HG02973 (cell line): ENCODE data around the gene LMTK2.
"Not testable (repeated sequence)": the region's sequence is repeated elsewhere in the genome, so short reads cannot be mapped to it uniquely, and the experiment has no call there.

Experiments used
- ATAC-seq: cut with Tn5 transposase; IDR thresholded peaks from one replicate; pipeline ENCODE4 v1.9.1; 2021; ENCODE audit warnings: moderate library complexity; ENCODE audit not compliant: unreplicated experiment

The LMTK2 gene

DNA sequence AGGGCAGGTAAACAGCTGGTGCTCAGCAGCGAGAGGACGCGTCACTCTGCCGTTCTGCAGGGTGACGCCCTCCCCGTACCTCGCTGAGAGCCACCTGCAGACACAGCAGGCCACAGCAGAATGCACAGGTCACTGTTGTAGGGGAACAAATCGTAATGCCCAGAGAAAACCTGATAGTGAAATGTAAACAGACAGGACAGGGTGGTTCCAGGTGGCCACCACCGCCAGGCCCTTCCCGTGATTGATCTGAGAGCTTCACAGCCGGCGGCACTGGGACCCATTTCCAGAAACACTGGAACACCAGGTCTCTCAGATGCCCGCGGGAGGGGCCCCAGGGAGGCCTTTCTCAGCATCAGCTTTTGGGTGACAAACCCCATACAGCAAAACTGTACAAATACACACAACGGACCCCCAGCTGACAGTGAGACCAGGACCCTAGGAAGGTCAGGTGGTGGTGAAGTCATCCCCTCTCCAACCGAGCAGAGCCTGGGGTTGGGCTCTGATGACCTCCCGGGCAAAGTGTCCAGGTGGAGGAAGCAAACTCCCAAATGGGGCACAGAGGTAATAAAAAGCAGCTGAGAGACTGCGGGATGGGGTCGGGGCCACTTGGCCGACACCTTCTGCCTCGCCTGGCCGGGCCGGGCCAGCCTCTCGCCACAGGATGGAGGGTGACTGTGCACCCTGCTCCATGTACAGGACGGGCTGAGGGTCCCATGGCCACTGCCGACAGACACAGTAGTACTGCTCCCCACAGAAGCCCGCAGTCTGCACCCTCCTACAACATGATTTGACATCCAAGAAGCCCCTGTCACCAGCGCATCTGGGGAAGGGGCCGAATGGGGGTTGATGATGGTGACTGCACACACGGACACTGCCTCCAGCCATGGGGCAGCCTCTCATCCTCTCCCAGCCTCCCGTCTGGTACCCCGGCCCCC lies 109.2 kb downstream of the LMTK2 start:
- no peak for ATAC-seq

DNA sequence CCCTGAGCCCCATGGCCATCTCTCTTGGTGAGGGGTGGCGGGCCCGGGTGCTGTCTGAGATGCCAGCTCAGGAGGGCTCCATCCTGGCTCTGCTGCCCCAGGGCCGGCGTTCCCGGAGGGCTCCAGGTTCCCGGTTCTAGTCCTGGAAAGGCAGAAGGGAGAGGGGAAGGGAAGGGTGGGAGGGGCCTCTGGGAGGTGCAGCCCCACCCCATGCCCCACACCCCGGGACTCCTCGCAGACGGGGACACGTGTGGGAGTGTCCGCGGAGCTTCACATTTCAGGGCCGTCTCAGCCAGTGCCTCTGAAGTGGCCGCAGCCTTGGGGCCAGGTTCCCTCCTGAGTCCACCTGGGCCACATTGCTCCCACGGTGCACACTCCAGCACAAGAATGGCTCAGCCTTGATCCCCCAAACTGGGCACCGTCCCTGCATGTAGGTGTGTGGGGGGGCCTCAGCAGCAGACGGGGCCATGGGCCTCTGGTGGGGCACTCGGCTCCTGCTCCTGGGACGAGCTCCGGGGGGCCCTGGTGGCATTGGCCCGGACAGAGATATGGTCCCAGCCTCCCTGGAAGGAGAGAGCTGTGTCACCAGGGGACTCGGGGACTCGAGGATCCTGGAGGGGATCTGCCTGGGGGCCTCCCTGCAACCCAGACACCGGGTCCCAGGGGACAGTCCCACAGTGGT lies 110.4 kb downstream of the LMTK2 start:
- ATAC-seq, result no peak

GRCh38 chr7:98217623-98218582 lies 111.2 kb downstream of the LMTK2 start:
- ATAC-seq, result no peak

DNA sequence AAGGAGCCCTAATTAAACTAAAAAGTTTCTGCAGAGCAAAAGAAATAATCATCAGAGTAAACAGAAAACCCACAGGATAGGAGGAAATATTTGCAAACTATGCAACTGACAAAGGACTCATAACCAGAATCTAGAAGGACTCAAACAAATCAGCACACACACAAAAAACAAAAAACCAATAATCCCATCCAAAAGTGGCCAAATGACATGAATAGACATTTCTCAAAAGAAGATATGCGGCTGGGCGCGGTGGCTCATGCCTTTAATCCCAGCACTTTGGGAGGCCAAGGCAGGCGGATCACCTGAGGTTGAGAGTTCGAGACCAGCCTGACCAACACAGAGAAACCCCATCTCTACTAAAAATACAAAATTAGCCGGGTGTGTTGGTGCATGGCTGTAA lies 112.7 kb downstream of the LMTK2 start:
- not testable (repeated sequence) for ATAC-seq

- no peak for ATAC-seq
Measured at GRCh38 chr7:98221611-98222532, 115.2 kb downstream of the LMTK2 start.

DNA sequence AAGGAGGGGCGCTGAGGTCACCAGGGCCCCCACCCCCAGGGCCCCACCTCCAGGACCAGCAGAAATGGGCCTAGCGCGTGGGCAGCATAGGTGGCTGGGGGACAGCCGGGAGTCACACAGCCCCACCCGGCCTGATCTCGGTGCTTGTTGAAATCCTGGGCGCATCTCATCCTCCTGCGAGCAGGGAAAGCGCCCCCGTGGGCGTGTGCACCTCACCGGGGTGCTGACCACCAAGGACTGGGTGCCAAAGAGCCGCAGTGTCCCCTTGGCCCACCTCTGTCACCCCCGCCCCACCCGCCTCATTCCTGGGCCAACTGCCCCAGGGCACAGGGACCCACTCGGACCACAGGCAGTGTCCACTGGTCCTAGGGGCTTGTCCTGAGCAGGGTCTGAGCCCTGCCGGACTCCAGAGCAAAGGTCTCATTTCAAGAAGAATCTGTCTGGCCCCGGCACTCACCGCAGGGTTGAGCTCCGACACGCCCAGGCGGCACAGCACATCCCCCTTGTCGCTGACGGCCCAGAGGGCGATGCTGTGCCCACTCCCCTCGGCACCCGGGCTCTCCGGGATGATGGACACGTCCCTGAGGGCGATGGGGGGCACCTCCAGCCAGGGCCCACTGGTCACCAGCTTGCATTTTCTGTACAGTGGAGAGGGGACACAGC lies 116.0 kb downstream of the LMTK2 start:
- no peak for ATAC-seq

GRCh38 chr7:98223351-98223897 lies 116.8 kb downstream of the LMTK2 start:
- no peak for ATAC-seq

GRCh38 chr7:98223898-98224700 lies 117.4 kb downstream of the LMTK2 start:
- ATAC-seq, result no peak

- ATAC-seq, result no peak
Measured at GRCh38 chr7:98224701-98225181, 118.1 kb downstream of the LMTK2 start.

DNA sequence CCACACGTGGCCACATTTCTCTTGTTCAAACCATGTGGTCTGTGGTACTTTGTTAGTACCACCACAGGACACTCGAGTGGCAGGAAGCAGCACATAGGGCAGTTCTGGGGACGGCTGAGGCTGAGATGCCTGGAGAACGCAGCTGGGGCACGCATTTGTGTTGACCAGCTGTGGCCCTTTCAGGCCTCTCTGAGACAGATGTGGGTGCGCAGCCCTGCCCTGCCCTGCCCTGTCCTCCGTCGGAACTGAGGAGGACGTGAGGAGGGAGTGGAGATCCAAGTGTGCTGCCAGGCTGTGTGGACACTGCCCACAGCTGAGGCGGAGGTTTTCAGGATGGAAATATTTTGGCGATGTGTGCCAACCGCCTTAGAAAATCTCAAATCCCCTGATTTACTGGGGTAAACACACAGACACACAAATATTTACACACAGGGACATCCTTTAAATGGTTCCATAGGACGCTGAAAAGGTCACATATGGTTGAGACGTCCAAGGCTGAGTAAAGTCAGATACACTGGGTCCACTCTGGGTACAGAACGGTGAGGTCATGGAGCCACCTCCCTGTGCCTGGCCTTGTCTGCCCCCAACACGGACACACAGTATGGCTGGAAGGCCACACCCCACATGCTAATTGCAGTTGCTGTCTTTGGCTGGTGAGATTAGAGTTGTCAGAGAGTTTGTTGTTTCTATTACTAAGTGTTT lies 119.4 kb downstream of the LMTK2 start:
- no peak for ATAC-seq

DNA sequence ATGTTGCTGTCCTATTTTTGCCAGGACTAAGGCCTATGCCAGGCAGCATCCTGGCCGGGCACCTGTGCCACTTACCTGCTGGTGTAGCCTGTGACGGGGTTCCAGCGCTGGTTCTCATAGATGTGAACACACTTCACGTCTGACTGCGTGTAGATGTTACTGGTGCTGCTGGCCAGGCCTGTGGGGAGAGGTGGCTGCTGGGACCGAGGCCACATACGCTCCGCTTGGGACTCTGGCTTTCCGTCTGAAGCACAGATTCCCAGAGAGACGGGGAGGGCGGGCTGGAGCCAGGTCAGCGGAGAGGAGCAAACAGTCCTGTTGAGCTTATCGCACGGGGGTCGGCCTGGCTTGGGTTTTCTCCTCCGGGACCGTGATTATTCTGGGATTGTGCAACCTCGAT lies 121.3 kb downstream of the LMTK2 start:
- no peak for ATAC-seq

GRCh38 chr7:98228801-98229200 lies 122.1 kb downstream of the LMTK2 start:
- no peak for ATAC-seq

DNA sequence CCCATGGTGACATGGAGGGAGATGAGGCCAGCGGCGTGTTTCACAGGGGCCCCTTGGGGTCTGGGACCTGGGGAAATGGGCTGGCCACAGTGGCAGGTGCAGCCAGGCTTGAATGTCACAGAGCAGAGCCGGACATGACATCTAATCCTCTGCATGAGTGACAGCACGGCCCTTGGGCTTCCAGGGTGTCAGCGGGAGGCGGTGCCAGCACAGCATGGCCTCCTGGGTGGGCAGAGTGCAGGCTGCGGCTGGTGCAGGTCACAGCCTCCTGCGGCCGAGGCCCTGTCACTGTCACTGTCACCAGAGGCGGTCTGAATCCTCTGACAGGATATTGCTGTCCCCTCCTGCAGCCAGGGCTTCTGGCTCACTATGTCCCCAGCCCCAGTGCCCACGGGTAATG lies 122.8 kb downstream of the LMTK2 start:
- ATAC-seq, result no peak

DNA sequence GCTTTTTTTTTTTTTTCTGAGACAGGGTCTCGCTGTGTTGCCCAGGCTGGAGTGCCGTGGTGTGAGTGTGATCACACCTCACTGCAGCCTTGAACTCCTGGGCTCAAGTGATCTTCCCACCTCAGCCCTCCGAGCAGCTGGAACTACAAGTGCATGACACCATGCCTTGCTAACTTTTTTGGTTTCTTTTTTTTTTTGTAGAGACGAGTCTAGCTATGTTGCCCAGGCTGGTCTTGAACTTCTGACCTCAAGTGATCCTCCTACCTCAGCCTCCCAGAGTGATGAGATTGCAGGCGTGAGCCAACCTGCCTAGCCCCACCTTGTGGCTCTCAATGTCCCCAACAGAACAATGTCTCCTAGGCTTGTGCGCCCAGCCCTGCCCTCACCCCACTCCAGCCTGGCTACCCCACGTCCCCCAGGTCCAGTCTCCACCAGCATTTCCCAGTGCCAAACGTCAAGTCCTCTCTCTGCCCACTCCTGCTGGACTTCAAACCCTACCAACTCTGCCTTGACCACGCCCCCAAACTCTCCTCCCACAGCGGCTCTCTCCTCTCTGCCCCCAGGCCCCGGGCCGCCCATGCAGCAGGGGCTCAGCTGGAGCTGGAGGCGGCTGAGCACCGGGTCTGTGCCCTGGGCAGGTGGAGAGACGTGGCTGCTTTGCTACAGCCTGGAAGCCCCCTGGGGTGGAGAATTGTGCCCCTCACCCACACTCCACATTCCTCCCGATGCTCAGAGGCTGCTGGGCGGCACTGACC lies 123.5 kb downstream of the LMTK2 start:
- no peak for ATAC-seq

GRCh38 chr7:98230746-98231471 lies 124.2 kb downstream of the LMTK2 start:
- ATAC-seq, result no peak
